ENCODE data around the gene NLRC3.

- TF ChIP-seq, protein P1, sequence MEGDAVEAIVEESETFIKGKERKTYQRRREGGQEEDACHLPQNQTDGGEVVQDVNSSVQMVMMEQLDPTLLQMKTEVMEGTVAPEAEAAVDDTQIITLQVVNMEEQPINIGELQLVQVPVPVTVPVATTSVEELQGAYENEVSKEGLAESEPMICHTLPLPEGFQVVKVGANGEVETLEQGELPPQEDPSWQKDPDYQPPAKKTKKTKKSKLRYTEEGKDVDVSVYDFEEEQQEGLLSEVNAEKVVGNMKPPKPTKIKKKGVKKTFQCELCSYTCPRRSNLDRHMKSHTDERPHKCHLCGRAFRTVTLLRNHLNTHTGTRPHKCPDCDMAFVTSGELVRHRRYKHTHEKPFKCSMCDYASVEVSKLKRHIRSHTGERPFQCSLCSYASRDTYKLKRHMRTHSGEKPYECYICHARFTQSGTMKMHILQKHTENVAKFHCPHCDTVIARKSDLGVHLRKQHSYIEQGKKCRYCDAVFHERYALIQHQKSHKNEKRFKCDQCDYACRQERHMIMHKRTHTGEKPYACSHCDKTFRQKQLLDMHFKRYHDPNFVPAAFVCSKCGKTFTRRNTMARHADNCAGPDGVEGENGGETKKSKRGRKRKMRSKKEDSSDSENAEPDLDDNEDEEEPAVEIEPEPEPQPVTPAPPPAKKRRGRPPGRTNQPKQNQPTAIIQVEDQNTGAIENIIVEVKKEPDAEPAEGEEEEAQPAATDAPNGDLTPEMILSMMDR (IDR thresholded peaks at IDR 0.05; ENCODE audit: insufficient read depth, low read depth, low read length), result no peak
- no peak for TF ChIP-seq EZH2 (IDR thresholded peaks at IDR 0.05; ENCODE audit: insufficient read depth, low read length)
Measured at GRCh38 chr16:3530371-3530914, 46.8 kb downstream of the NLRC3 start.
